Osteoblast (primary cell): ENCODE results near the gene ANGPTL3. TPM values are rescaled to one million over a fixed set of nuclear protein-coding genes. Genes with fewer than 3 reads are reported as not detected.

Experiments used
- DNase-seq: peaks from one replicate; pipeline ENCODE4 v3.0.0; 2011; ENCODE audit warnings: low spot score, mixed read lengths; ENCODE audit not compliant: insufficient read length; ENCODE audit errors: missing footprints
- H2AFZ ChIP-seq: 2 replicates; pipeline ENCODE4 v1.6.0; 2011; ENCODE audit warnings: mild to moderate bottlenecking, low read length
- H3K27ac ChIP-seq: 2 replicates; pipeline ENCODE4 v1.5.1; 2011; ENCODE audit warnings: mild to moderate bottlenecking, low read depth, low read length, moderate library complexity
- H3K27me3 ChIP-seq: 2 replicates; pipeline ENCODE4 v1.6.0; 2012; ENCODE audit warnings: mild to moderate bottlenecking, control low read depth, inconsistent platforms, low read length, moderate library complexity; ENCODE audit not compliant: insufficient read depth
- H3K36me3 ChIP-seq: 2 replicates; pipeline ENCODE4 v1.5.1; 2011; ENCODE audit warnings: mild to moderate bottlenecking, low read length, control low read depth, moderate library complexity; ENCODE audit not compliant: insufficient read depth
- H3K4me1 ChIP-seq: 2 replicates; pipeline ENCODE4 v1.5.1; 2011; ENCODE audit warnings: mild to moderate bottlenecking, low read length, control low read depth, moderate library complexity; ENCODE audit not compliant: insufficient read depth
- H3K4me2 ChIP-seq: 2 replicates; pipeline ENCODE4 v1.6.0; 2011; ENCODE audit warnings: mild to moderate bottlenecking, low read length; ENCODE audit not compliant: insufficient read depth
- H3K4me3 ChIP-seq: fragments of 200-600 bp; sonication (generic); 3 replicates; pipeline ENCODE4 v1.5.1; 2012; ENCODE audit warnings: mild to moderate bottlenecking, low read length, inconsistent platforms; ENCODE audit not compliant: insufficient read depth
- H3K79me2 ChIP-seq: 2 replicates; pipeline ENCODE4 v1.6.0; 2012; ENCODE audit warnings: mild to moderate bottlenecking, low read length, control low read depth, inconsistent platforms; ENCODE audit not compliant: insufficient read depth
- H3K9me3 ChIP-seq: 2 replicates; pipeline ENCODE4 v1.5.1; 2011; ENCODE audit warnings: low read depth, low read length, control low read depth
- H4K20me1 ChIP-seq: 2 replicates; pipeline ENCODE4 v1.6.0; 2012; ENCODE audit warnings: mild to moderate bottlenecking, low read length, control low read depth; ENCODE audit not compliant: insufficient read depth
- total RNA-seq: library from RNA; depleted of rRNA; stranded (reverse); fragments of >200 nt; gene quantifications from 2 replicates; pipeline ENCODE4 v1.2.3, GENCODE V29; 2012
- TF ChIP-seq, protein P1 (sequence below): IDR thresholded peaks from 2 replicates; pipeline ENCODE4 v1.5.1; 2011; ENCODE audit warnings: mild to moderate bottlenecking, low read depth, low read length, moderate library complexity; ENCODE audit errors: extremely low read depth

ANGPTL3 gene
- total RNA-seq, 1 donor, result not detected

DNA sequence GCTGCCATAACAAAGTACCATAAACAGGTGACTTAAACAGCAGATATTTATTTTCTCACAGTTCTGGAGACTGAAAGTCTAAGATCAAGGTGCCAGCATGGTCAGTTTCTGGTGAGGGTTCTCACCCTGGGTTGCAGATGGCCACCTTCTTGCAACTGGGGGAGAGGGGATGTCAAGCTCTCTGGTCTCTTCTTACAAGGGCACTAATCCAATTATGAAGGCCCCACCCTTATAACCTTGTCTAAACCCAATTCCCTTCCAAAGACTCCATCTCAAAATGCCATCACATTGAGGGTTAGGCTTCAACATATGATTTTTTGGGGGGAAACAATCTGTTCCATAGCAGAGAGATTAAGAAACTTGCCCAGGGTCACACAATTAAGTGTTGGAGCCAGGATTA lies 24.8 kb upstream of the ANGPTL3 start:
- Histone ChIP-seq H3K36me3 (peaks cover 13% of the 10 kb centered on the region), H3K9me3 (no peaks in the 10 kb centered on the region), H4K20me1 (no peaks in the 10 kb centered on the region), H3K27ac (no peak overlapping the region), H3K4me2 (no peak overlapping the region), H3K4me3 (no peak overlapping the region), H3K4me1 (no peaks in the 10 kb centered on the region), H3K79me2 (peaks cover 2% of the 10 kb centered on the region), H2AFZ (no peak overlapping the region), H3K27me3 (no peaks in the 10 kb centered on the region)
- no peak for DNase-seq
- TF ChIP-seq, protein P1, sequence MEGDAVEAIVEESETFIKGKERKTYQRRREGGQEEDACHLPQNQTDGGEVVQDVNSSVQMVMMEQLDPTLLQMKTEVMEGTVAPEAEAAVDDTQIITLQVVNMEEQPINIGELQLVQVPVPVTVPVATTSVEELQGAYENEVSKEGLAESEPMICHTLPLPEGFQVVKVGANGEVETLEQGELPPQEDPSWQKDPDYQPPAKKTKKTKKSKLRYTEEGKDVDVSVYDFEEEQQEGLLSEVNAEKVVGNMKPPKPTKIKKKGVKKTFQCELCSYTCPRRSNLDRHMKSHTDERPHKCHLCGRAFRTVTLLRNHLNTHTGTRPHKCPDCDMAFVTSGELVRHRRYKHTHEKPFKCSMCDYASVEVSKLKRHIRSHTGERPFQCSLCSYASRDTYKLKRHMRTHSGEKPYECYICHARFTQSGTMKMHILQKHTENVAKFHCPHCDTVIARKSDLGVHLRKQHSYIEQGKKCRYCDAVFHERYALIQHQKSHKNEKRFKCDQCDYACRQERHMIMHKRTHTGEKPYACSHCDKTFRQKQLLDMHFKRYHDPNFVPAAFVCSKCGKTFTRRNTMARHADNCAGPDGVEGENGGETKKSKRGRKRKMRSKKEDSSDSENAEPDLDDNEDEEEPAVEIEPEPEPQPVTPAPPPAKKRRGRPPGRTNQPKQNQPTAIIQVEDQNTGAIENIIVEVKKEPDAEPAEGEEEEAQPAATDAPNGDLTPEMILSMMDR, result no peak

DNA sequence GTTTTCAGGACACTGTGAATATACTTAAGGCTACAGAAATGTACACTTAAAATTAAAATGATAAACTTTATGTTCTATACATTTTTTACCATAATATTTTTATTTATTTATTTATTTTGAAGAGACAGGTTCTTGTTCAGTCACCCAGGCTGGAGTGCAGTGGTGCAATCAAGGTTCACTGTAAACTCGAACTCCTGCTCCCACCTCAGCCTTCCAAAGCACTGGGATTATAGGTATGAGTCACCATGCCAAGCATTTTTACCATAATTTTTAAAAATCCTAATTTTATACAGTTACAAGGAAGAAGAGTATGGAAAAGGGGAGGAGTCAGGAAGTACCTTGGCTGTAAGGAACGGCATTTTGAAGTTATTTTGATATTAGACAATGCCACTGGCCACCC lies 23.6 kb upstream of the ANGPTL3 start:
- H4K20me1 ChIP-seq, result no peaks in the 10 kb centered on the region
- no peak overlapping the region for H3K4me2 ChIP-seq
- H3K27ac ChIP-seq, result no peak overlapping the region
- TF ChIP-seq, protein P1, result no peak
- H3K9me3 ChIP-seq, result no peaks in the 10 kb centered on the region
- no peaks in the 10 kb centered on the region for H3K4me1 ChIP-seq
- no peaks in the 10 kb centered on the region for H3K27me3 ChIP-seq
- H3K36me3 ChIP-seq, result peaks cover 16% of the 10 kb centered on the region
- H3K79me2 ChIP-seq, result peaks cover 2% of the 10 kb centered on the region
- H3K4me3 ChIP-seq, result no peak overlapping the region
- DNase-seq, result no peak
- no peak overlapping the region for H2AFZ ChIP-seq

DNA sequence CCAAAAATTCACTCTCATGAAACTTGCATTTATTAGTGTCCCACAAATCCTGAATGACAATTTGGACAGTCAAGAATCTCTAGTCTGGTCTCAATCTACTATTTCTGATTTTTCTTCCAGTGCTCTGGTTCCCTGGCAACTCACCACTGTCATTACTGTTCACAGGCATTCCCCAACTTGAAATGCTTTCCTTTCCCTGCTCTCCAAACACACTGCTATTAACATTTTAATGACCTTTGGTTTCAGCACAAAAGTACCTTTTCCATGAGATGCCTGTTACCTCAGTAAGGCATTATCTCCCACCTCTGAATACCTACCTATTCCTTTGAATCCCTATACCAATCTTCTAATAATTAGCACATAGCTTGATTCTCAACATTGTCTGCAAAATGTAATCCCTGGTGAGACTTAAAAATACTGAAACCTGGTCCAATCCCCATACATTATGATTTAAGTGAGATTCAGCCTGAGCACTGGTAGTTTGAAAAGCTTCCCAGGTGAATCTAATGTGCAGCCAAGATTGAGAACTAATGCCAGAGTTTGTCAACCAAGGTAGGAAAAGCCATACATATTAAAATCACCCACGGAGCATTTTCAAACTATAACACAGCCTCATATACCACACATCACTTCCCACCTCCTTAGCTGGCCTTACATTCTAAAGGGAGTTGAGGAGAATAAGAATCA lies 11.7 kb upstream of the ANGPTL3 start:
- H3K79me2 ChIP-seq, result no peaks in the 10 kb centered on the region
- H3K27me3 ChIP-seq, result no peaks in the 10 kb centered on the region
- H3K9me3 ChIP-seq, result no peaks in the 10 kb centered on the region
- H4K20me1 ChIP-seq, result no peaks in the 10 kb centered on the region
- no peak overlapping the region for H3K4me2 ChIP-seq
- TF ChIP-seq, protein P1, result no peak
- H3K36me3 ChIP-seq, result no peaks in the 10 kb centered on the region
- H3K4me1 ChIP-seq, result peaks cover 16% of the 10 kb centered on the region
- no peak overlapping the region for H2AFZ ChIP-seq
- no peak overlapping the region for H3K4me3 ChIP-seq
- DNase-seq, result no peak
- no peak overlapping the region for H3K27ac ChIP-seq

DNA sequence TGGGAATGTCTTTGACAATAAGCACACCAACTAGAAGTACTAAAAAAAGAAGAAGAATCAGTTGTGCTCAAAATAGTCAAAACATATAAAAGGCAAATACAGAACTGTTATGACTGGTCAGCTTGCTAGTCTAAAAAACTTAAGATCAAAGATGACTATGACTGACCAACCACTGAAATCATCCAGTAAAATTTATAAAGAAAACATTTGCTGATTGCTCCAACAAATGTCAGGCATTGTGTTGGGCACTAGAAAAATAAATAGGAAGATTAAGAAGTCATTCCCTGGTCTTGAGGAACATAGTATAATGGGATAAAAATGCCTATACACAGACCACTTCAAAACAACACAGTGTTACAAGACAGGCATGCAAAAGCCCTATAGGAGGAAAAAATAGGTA lies 9.3 kb upstream of the ANGPTL3 start:
- H3K4me2 ChIP-seq, result peak overlapping the region; percentile 19
- TF ChIP-seq, protein P1, result no peak
- no peaks in the 10 kb centered on the region for H3K9me3 ChIP-seq
- no peaks in the 10 kb centered on the region for H3K27me3 ChIP-seq
- peaks cover 16% of the 10 kb centered on the region for H3K4me1 ChIP-seq
- no peaks in the 10 kb centered on the region for H3K36me3 ChIP-seq
- no peaks in the 10 kb centered on the region for H3K79me2 ChIP-seq
- DNase-seq, result peak; percentile 43
- H3K27ac ChIP-seq, result peak overlapping the region; percentile 17
- H4K20me1 ChIP-seq, result no peaks in the 10 kb centered on the region
- H3K4me3 ChIP-seq, result no peak overlapping the region
- no peak overlapping the region for H2AFZ ChIP-seq
